KBM-7 (cell line): ENCODE data around the gene CDH18.

Experiments
- DNase-seq: peaks from one replicate; pipeline ENCODE4 v3.0.0-alpha.2; 2015
- in situ Hi-C: fragments of 300-500 bp; cut with MboI; formaldehyde crosslinking; loops from 2 replicates; pipeline ENCODE4 v1.14.3; 2020; ENCODE audit warnings: low sequenced_read_pairs, low pct_unique_long_range_greater_than_20kb, mixed read lengths

CDH18 gene

GRCh38 chr5:19626211-19626610 lies 361.8 kb downstream of the CDH18 start:
- in situ Hi-C loops: no loop called here
- no peak for DNase-seq

- in situ Hi-C loops: no loop called here
- DNase-seq: no peak
Measured at GRCh38 chr5:19625562-19625961, 362.4 kb downstream of the CDH18 start.

- peak; percentile 2 for DNase-seq
- in situ Hi-C loops: no loop called here
Measured at GRCh38 chr5:19619571-19619970, 368.4 kb downstream of the CDH18 start.

GRCh38 chr5:19616701-19617215 lies 371.2 kb downstream of the CDH18 start:
- in situ Hi-C loops: no loop called here
- DNase-seq: no peak

- in situ Hi-C loops: no loop called here
- DNase-seq: no peak
Measured at GRCh38 chr5:19615661-19616060, 372.3 kb downstream of the CDH18 start.

- DNase-seq: no peak
- in situ Hi-C loops: no loop called here
Measured at GRCh38 chr5:19615071-19615470, 372.9 kb downstream of the CDH18 start.

GRCh38 chr5:19608444-19609002 lies 379.5 kb downstream of the CDH18 start:
- in situ Hi-C loops: no loop called here

GRCh38 chr5:19605846-19606407 lies 382.1 kb downstream of the CDH18 start:
- in situ Hi-C loops: no loop called here
- no peak for DNase-seq

More at GRCh38 chr5:19608444-19609002, 379.5 kb downstream of the CDH18 start:
- no peak for DNase-seq

GRCh38 chr5:19584131-19584530 lies 403.9 kb downstream of the CDH18 start:
- in situ Hi-C loops: no loop called here
- no peak for DNase-seq

GRCh38 chr5:19577882-19578281 lies 410.1 kb downstream of the CDH18 start:
- no peak for DNase-seq
- in situ Hi-C loops: no loop called here

GRCh38 chr5:19568004-19568403 lies 420.0 kb downstream of the CDH18 start:
- in situ Hi-C loops: no loop called here
- no peak for DNase-seq

GRCh38 chr5:19565466-19565865 lies 422.5 kb downstream of the CDH18 start:
- no peak for DNase-seq
- in situ Hi-C loops: no loop called here

- in situ Hi-C loops: no loop called here
- no peak for DNase-seq
Measured at GRCh38 chr5:19564036-19564435, 424.0 kb downstream of the CDH18 start.

GRCh38 chr5:19555876-19556275 lies 432.1 kb downstream of the CDH18 start:
- in situ Hi-C loops: no loop called here
- no peak for DNase-seq

GRCh38 chr5:19555436-19555835 lies 432.6 kb downstream of the CDH18 start:
- in situ Hi-C loops: no loop called here
- DNase-seq: no peak

- in situ Hi-C loops: no loop called here
- DNase-seq: no peak
Measured at GRCh38 chr5:19554524-19554923, 433.5 kb downstream of the CDH18 start.

GRCh38 chr5:19547640-19548039 lies 440.4 kb downstream of the CDH18 start:
- in situ Hi-C loops: no loop called here
- DNase-seq: no peak

GRCh38 chr5:19546521-19546920 lies 441.5 kb downstream of the CDH18 start:
- in situ Hi-C loops: no loop called here
- DNase-seq: no peak

GRCh38 chr5:19538607-19539006 lies 449.4 kb downstream of the CDH18 start:
- no peak for DNase-seq
- in situ Hi-C loops: no loop called here

- in situ Hi-C loops: no loop called here
- no peak for DNase-seq
Measured at GRCh38 chr5:19536387-19536786, 451.6 kb downstream of the CDH18 start.

- in situ Hi-C loops: no loop called here
- no peak for DNase-seq
Measured at GRCh38 chr5:19534751-19535150, 453.2 kb downstream of the CDH18 start.
